ENCODE data around the gene ZBTB39. TPM values are rescaled to one million over a fixed set of nuclear protein-coding genes. Genes with fewer than 3 reads are reported as not detected.

ZBTB39 gene
- total RNA-seq, 2 donors from 2014 or later = 3.0 to 5.9 TPM

- Histone ChIP-seq H3K27ac (no peak within 1 kb of the TSS), H3K4me1 (no peaks in the 10 kb centered on the region), H3K27me3 (no peaks in the 10 kb centered on the region), H3K36me3 (no peaks in the 10 kb centered on the region), H3K4me3 (no peak within 1 kb of the TSS), H3K9me3 (no peaks in the 10 kb centered on the region)
- no peak for TF ChIP-seq CTCF (IDR thresholded peaks at IDR 0.05)
- DNase-seq (ENCODE audit: low spot score) = no peak
These were observed 10.0 kb upstream of the ZBTB39 start, which contains the start of gene TAC3 for GRCh38 chr12:57016348-57016747. Gene TAC3, minus strand, starts transcription at chr12:57016529. Its CDS starts 732 bp downstream, at chr12:57015797.

DNA sequence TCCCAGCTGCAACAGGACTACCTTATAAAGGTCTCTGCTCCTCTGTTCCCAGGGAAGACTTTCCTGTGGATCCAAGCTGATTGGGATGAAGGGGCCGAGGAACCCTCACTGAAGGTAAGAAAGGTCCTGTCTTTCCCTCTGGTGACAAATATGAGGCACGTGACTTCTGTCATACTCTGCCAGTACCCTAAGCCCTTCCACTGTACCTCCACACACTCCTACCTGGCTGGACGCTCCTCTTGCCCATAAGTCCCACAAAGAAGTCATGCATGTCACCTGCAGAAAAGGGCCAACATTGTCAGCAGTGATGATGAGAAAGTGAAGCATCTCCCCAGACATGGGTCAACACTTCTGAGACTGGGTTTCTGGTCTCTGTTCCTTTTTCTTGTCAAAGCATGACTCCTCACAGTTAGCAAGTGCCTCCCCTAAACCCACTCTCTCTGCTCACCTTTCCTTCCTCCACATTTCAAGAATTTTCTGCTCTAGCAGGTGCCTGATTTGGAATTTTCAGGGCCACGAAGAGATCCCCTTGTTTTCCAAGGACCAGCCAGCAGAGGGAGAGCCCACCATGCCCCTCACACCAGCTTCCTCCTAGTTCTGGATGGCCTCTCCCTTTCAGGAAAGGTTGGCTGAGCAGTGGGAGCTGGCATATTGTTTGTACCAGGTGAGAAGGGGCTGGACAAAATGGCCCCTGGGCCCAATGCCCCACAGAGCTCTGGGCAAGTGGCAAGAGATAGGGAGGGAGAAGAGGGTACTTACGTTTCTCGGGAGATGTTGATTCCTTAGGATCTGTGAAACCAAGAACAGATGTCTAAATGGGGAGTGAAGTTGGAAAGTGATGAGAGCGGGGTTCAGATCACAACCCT, 6.5 kb upstream of the ZBTB39 start:
- H3K27me3 ChIP-seq = no peaks in the 10 kb centered on the region
- no peaks in the 10 kb centered on the region for H3K4me1 ChIP-seq
- H3K4me3 ChIP-seq = no peak overlapping the region
- TF ChIP-seq CTCF (IDR thresholded peaks at IDR 0.05) = no peak
- H3K9me3 ChIP-seq = no peaks in the 10 kb centered on the region
- no peak overlapping the region for H3K27ac ChIP-seq
- no peak for DNase-seq (ENCODE audit: low spot score)
- H3K36me3 ChIP-seq = no peaks in the 10 kb centered on the region

- TF ChIP-seq CTCF (IDR thresholded peaks at IDR 0.05) = no peak
- Histone ChIP-seq H3K4me1 (peaks cover 0 to 6% of the 10 kb centered on the region in 2 donors), H3K9me3 (no peaks in the 10 kb centered on the region), H3K4me3 (no peak overlapping the region), H3K27me3 (no peaks in the 10 kb centered on the region), H3K27ac (no peak overlapping the region), H3K36me3 (no peaks in the 10 kb centered on the region)
- no peak for DNase-seq (ENCODE audit: low spot score)
These were observed 5.4 kb upstream of the ZBTB39 start for GRCh38 chr12:57011438-57012424.

GRCh38 chr12:57010627-57011247, 4.4 kb upstream of the ZBTB39 start:
- no peak overlapping the region for H3K4me3 ChIP-seq

More at GRCh38 chr12:57010627-57011247, 4.4 kb upstream of the ZBTB39 start:
- peaks cover 0 to 9% of the 10 kb centered on the region in 2 donors for H3K4me1 ChIP-seq
- H3K27ac ChIP-seq = no peak overlapping the region
- H3K9me3 ChIP-seq = no peaks in the 10 kb centered on the region
- H3K36me3 ChIP-seq = no peaks in the 10 kb centered on the region
- no peaks in the 10 kb centered on the region for H3K27me3 ChIP-seq
- DNase-seq (ENCODE audit: low spot score) = no peak
- TF ChIP-seq CTCF (IDR thresholded peaks at IDR 0.05) = no peak
